ENCODE results near the gene PIAS2.
"Not testable (repeated sequence)": the region's sequence is repeated elsewhere in the genome, so short reads cannot be mapped to it uniquely, and the experiment has no call there.

The PIAS2 gene

DNA sequence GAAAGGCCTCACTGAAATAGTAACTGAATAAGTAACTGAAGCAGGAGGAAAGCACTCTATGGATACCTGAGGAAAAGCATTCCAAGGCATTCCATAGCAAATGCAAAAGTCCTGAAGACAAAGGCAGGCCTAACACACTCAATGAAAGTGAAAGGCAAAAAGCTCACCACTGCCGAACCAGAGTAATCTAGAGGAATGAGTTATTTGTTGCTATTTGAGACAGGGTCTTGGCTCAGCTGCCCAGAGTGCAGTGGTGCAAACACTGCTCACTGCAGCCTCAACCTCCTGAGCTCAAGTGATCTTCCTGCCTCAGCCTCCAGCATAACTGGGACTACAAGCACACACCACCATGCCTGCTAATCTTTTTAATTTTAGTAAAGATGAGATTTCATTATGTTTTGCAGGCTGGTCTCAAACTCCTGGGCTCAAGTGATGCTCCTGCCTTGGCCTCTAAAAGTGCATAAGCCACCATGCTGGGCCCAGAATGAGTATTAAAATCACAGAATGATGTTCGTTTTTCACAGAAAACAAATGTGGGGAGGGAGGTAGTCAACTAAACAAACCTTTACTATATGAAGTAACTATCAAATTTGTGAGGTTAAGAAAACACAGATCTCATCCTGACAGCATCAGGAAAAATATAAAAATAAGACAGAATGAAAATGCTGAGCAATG is 17.9 kb downstream of the PIAS2 start:
- no peak for DNase-seq (ENCODE audit: low read depth)

GRCh38 chr18:46894124-46894523 is 23.2 kb downstream of the PIAS2 start:
- DNase-seq (ENCODE audit: low read depth), result no peak

- DNase-seq (ENCODE audit: low read depth), result no peak
These were observed 23.9 kb downstream of the PIAS2 start for GRCh38 chr18:46893360-46893759.

DNA sequence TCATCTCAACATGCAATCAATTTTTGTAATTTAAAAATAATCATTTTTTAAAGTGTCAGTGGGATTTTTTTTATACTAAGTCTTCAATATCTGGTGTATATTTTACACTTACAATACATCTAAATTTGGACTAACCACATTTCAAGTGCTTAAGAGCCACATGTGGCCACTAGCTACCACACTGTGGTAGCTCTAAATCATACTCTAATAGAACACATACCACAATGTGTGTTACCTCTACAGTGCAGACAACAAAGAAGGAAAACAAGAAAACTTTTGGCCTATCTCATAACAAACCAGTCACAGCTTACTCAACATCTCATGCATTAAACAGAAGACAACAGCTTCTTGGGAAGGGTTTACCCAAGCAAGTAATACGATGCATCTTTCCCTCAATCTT is 24.5 kb downstream of the PIAS2 start:
- DNase-seq (ENCODE audit: low read depth), result no peak

DNA sequence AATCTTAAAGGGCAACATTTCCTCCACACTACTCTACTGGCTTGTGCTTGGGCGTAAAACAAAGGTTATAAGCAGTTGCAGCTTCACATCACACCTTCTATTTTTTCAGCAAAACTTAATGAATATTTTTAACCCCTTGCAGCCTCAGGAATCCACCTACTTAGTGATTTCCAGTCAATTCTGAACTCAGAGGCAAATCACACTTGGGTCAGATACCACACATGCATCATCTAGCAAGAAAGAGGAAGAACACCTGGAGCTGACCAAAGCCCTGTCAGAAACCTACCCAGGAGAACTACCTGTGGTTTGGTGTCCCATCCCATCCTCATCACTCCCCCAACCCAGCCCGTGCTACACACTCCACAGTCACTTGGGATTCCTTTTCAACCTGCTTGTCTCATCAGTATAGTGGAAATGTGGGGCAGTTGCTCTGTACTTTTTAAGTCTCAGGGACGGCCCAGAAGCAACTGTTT is 25.5 kb downstream of the PIAS2 start:
- no peak for DNase-seq (ENCODE audit: low read depth)

GRCh38 chr18:46888965-46889364 is 28.3 kb downstream of the PIAS2 start:
- DNase-seq (ENCODE audit: low read depth), result no peak

GRCh38 chr18:46886893-46887292 is 30.4 kb downstream of the PIAS2 start:
- DNase-seq (ENCODE audit: low read depth), result no peak

DNA sequence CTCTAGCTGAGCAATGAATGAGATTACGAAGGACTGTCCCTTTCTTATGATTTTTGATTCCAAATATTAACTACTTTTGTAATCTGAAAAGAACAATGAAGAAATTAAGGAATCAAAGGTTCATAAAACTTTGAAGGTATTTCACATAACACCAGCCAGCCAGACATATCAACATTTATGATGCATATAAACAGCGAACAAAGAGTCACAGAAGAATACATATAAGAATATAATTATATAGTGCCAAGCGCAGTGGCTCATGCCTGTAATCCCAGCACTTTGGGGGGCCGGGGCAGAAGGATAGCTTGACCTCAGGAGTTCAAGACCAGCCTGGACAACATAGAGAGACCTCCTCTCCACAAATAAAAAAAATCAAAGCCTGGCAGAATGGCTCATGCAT is 34.1 kb downstream of the PIAS2 start:
- DNase-seq (ENCODE audit: low read depth), result no peak

GRCh38 chr18:46877329-46877987 is 39.8 kb downstream of the PIAS2 start:
- no peak for DNase-seq (ENCODE audit: low read depth)

GRCh38 chr18:46868169-46868921 is 49.0 kb downstream of the PIAS2 start:
- DNase-seq (ENCODE audit: low read depth), result no peak

- no peak for DNase-seq (ENCODE audit: low read depth)
These were observed 49.8 kb downstream of the PIAS2 start for GRCh38 chr18:46867367-46868143.

DNA sequence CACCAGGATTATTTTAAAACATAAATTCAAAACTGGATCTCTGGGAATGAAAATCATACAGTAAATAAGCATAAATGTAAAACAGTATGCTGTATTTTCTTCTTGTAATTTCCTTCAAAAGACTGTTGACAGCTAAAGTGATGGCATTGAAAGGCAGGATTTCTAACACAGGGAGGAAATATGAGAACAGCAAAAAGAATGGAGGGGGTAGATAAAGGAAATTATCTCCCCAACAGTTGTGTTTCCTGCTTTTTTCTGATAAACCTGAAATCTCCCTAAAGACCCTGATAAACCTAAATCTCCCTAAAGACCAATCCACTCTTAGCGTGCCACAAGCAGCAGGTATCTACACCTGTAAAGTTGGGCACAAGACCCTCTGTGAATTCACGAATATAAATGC is 50.8 kb downstream of the PIAS2 start:
- no peak for DNase-seq (ENCODE audit: low read depth)

DNA sequence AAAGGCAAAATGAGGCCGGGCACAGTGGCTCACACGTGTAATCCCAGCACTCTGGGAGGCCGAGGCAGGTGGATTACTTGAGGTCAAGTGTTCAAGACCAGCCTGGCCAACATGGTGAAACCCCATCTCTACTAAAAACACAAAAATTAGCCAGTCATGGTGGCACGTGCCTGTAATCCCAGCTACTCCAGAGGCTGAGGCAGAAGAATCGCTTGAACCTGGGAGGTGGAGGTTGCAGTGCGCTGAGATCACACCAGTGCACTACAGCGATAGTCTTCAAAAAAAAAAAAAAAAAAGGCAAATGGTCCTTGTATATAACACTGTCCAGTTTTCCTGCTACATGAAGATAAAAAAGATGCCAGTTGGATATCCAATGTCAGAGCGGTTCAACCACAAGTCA is 52.1 kb downstream of the PIAS2 start:
- not testable (repeated sequence) for DNase-seq (ENCODE audit: low read depth)

- DNase-seq (ENCODE audit: low read depth), result no peak
These were observed 57.5 kb downstream of the PIAS2 start for GRCh38 chr18:46859855-46860254.

DNA sequence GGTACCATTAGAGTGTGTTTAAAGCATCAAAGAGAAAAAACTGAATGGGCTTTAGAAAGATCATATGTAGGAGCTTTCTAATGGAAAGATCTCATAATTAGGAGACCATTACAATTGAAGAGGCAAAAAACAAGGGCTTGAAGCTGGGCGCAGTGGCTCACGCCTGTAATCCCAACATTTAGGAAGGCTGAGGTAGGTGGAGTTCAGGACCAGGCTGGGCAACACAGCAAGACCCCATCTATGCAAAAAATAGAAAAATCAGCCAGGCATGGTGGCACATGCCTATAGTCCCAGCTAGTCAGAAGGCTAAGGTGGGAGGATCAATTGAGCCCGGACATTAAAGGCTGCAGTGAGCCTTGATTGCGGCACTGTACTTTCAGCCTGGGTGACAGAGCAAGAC is 59.0 kb downstream of the PIAS2 start:
- no peak for DNase-seq (ENCODE audit: low read depth)

DNA sequence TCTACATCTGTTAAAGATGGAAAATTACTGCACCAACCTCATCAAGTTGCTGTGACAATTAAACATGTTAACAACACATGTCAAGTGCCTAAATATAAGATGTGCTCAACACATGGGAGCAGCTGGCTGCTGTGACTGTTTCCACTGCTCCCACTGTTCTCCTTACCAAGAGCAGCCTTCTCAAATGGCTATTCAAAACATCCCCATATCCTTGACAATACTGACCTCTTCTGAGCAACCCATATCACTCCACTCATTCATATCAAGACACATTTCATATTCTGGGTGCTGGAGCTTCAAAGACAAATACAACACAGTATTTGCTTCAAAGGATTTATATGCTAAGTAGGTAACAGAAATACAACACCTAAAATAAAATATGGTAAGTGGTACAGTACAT is 60.3 kb downstream of the PIAS2 start:
- no peak for DNase-seq (ENCODE audit: low read depth)

DNA sequence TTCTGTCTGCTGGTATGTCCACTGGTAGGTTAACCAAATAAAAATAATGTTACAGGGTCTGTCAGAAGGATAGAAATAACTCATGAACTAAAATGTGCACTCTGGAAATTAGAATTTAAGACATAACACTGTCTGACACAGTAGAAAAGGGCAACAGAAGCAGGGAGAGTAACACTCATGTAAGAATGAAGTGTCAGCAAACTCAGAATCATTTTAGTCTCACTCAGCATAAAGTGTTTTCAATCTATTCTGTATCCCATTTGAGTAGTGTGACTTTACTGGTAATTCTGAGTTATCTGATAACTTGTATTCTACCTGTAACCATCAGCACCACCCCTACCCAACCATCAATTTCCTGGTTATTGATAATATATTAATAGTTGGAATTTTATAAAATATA is 68.3 kb downstream of the PIAS2 start:
- DNase-seq (ENCODE audit: low read depth), result no peak

GRCh38 chr18:46843372-46843771 is 73.9 kb downstream of the PIAS2 start:
- DNase-seq (ENCODE audit: low read depth), result no peak

GRCh38 chr18:46842583-46842982 is 74.7 kb downstream of the PIAS2 start:
- DNase-seq (ENCODE audit: low read depth), result no peak

GRCh38 chr18:46833899-46834298 is 83.4 kb downstream of the PIAS2 start:
- DNase-seq (ENCODE audit: low read depth), result no peak

DNA sequence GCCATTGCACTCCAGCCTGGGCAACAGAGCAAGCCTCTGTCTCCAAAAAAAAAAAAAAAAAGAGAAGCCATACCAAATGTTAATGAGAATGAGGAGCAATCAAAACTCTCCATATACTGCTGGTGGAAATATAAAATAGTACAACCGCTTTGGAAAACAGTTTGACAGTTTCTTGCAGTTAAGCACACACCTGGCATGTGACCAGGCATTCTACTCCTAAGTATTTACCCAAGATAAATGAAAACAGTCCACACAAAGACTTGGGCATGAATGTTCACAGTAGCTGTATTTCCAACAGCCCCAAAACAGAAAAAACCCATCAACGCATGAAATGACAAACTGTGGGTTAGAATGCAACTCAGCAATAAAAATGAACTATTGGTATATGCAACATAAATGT is 84.5 kb downstream of the PIAS2 start:
- DNase-seq (ENCODE audit: low read depth), result no peak

DNA sequence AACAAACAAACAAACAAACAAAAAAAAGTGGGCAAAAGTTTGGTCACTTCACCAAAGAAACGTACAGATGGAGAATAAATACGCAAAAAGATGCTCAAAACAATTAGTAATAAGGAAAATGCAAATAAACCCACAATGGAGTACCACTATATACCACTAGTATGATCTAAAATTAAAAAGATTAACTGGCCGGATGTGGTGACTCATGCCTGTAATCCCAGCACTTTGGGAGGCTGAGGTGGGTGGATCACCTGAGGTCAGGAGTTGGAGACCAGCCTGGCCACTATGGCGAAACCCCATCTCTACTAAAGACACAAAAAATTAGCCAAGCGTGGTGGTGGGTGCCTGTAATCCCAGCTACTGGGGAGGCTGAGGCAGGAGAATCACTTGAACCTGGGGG is 84.9 kb downstream of the PIAS2 start:
- not testable (repeated sequence) for DNase-seq (ENCODE audit: low read depth)
